Fibroblast of the aortic adventitia (primary cell): Measurements from ENCODE around the gene CREB3L2. TPM values are rescaled to one million over a fixed set of nuclear protein-coding genes. Genes with fewer than 3 reads are reported as not detected.
A peak's percentile ranks its signal among the peaks of the same experiment; 100 is the strongest.
"Not testable (repeated sequence)": the region's sequence is repeated elsewhere in the genome, so short reads cannot be mapped to it uniquely, and the experiment has no call there.

ENCODE experiments used
- DNase-seq: peaks from one replicate; pipeline ENCODE4 v3.0.0-alpha.2; 2010; ENCODE audit warnings: low read depth
- H3K4me3 ChIP-seq: 2 replicates; pipeline ENCODE4 v1.5.1; 2011; ENCODE audit warnings: low read depth, mild to moderate bottlenecking, control low read depth, low read length, moderate library complexity
- total RNA-seq: library from RNA; depleted of rRNA; stranded (reverse); fragments of >200 nt; gene quantifications from 2 replicates; pipeline ENCODE4 v1.2.3, GENCODE V29; 2012; ENCODE audit warnings: low replicate concordance
- TF ChIP-seq, protein P1 (sequence below): IDR thresholded peaks from 2 replicates; pipeline ENCODE4 v1.5.1; 2011; ENCODE audit warnings: mild to moderate bottlenecking, low read length, control low read depth, inconsistent platforms; ENCODE audit not compliant: insufficient read depth

The CREB3L2 gene, protein sequence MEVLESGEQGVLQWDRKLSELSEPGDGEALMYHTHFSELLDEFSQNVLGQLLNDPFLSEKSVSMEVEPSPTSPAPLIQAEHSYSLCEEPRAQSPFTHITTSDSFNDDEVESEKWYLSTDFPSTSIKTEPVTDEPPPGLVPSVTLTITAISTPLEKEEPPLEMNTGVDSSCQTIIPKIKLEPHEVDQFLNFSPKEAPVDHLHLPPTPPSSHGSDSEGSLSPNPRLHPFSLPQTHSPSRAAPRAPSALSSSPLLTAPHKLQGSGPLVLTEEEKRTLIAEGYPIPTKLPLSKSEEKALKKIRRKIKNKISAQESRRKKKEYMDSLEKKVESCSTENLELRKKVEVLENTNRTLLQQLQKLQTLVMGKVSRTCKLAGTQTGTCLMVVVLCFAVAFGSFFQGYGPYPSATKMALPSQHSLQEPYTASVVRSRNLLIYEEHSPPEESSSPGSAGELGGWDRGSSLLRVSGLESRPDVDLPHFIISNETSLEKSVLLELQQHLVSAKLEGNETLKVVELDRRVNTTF
- total RNA-seq: 16.1 and 36.8 TPM in 2 replicates

GRCh38 chr7:138001529-138002095 is at the start of gene CREB3L2:
TSS of gene CREB3L2 (minus strand) at chr7:138002086. CDS start at chr7:138001705, 381 bp downstream.
- DNase-seq: peak; percentile 65
- TF ChIP-seq, protein P1, sequence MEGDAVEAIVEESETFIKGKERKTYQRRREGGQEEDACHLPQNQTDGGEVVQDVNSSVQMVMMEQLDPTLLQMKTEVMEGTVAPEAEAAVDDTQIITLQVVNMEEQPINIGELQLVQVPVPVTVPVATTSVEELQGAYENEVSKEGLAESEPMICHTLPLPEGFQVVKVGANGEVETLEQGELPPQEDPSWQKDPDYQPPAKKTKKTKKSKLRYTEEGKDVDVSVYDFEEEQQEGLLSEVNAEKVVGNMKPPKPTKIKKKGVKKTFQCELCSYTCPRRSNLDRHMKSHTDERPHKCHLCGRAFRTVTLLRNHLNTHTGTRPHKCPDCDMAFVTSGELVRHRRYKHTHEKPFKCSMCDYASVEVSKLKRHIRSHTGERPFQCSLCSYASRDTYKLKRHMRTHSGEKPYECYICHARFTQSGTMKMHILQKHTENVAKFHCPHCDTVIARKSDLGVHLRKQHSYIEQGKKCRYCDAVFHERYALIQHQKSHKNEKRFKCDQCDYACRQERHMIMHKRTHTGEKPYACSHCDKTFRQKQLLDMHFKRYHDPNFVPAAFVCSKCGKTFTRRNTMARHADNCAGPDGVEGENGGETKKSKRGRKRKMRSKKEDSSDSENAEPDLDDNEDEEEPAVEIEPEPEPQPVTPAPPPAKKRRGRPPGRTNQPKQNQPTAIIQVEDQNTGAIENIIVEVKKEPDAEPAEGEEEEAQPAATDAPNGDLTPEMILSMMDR: no peak
- peak within 1 kb of the TSS; percentile 96 for H3K4me3 ChIP-seq

GRCh38 chr7:138049505-138050116 is 47.7 kb upstream of the CREB3L2 start:
- TF ChIP-seq, protein P1: no peak
- H3K4me3 ChIP-seq: no peak overlapping the region
- DNase-seq: no peak

GRCh38 chr7:138047907-138048306 is 46.0 kb upstream of the CREB3L2 start:
- H3K4me3 ChIP-seq: no peak overlapping the region
- TF ChIP-seq, protein P1: no peak
- no peak for DNase-seq

DNA sequence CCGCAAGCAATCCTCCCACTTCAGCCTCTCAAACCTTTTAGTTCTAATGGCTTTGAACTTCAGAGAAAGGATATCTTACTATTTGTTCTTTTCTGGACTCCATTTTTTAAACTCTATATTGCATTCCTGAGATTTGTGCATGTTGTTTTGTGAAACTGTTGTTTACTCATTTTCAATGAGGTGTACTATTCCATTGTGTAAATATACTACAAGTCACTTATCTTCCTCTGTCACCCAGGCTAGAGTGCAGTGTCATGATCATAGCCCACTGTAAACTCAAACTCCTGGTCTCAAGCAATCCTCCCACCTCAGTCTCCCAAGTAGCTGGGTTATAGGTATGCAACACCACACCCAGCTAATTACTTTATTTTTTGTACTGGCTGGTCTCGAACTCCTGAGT is 43.0 kb upstream of the CREB3L2 start:
- TF ChIP-seq, protein P1: no peak

DNA sequence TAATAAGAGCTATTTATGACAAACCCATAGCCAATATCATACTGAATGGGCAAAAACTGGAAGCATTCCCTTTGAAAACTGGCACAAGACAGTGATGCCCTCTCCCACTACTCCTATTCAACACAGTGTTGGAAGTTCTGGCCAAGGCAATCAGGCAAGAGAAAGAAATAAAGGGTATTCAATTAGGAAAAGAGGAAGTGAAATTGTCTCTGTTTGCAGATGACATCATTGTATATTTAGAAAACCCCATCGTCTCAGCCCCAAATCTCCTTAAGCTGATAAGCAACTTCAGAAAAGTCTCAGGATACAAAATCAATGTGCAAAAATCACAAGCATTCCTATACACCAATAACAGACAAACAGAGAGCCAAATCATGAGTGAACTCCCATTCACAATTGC is 38.2 kb upstream of the CREB3L2 start:
- not testable (repeated sequence) for DNase-seq, H3K4me3 ChIP-seq

More for the DNA sequence above, 43.0 kb upstream of the CREB3L2 start:
- H3K4me3 ChIP-seq: no peak overlapping the region
- no peak for DNase-seq

GRCh38 chr7:138036135-138036534 is 34.2 kb upstream of the CREB3L2 start:
- DNase-seq: no peak
- TF ChIP-seq, protein P1: no peak
- H3K4me3 ChIP-seq: no peak overlapping the region

GRCh38 chr7:138033241-138033640 is 31.4 kb upstream of the CREB3L2 start:
- TF ChIP-seq, protein P1: no peak
- H3K4me3 ChIP-seq: no peak overlapping the region
- DNase-seq: no peak
